ENCODE results near the gene ANKHD1. TPM values are rescaled to one million over a fixed set of nuclear protein-coding genes. Genes with fewer than 3 reads are reported as not detected.

Gene ANKHD1
- total RNA-seq, 1 experiment from 2014 or later = 109 TPM

DNA sequence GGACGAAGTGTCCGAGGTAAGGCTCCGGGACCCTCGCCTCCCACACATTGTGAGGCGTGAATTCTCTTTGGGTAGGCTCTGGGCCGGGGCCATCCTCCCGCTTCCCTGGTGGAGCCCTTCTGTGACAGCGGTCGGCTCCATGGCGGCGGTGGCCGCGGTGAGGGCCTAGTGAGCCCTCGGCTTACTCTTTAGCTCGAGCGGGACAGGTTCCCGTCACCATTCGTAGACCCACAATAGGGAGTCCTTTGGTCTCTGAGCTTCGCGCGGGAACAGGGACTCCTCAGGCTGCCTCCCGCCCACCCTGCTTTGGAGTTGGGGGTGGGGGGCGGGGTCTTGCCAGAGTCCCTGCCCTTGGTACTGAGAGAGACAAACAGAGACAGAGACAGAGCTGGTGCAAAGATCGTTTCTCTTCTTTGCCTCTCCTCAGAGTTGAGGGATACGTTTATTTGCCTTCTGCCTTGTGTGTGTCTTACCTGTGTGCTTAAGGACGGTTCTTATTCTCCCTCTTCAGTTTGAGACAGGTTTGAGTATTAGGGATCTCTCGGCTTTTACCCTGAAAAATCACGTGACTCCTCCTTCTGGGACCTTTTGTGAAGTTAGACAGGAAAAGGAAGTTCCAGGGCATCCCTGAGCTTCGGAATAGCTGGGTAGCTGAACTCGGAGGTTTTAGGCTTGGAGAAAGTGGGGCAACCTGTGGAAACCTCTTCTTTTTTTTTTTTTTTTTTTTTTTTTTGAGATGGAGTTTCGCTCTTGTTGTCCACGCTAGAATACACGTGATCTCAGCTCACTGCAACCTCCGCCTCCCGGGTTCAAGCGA lies 833 bp downstream of the ANKHD1 start:
- H2AFZ ChIP-seq = peak overlapping the region; percentile 70
- peak overlapping the region; percentile 87 for H3K4me2 ChIP-seq
- POLR2A ChIA-PET (ENCODE audit: unreplicated experiment) = interaction anchor here (0.5 to 1.1 kb wide), 2 partner anchors 128 to 245 kb away, joined by 6 to 7 read pairs; partner anchors contain the start of genes IK and NDUFA2

DNA sequence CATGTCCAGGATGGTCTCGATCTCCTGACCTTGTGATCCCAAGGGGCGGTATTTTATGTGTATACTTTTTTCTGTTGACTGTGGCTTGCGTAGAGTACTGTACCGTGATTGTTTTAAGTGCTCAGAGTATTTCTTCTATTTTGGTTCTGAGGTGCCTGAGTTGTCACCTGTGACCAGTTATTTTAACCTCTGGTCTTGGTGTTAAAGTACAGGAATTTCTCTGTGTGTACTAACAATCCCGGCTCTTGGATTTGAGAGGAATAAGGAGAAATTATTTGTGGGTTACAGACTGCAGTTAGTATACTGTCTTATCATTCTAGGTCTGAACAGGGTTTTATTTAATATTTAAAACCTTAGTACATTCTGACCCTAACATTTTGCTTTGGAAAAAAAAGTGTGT lies 2.0 kb downstream of the ANKHD1 start:
- Histone ChIP-seq H3K27ac (no peak overlapping the region), H3K27me3 (ENCODE audit: insufficient read depth, low read depth) (no peaks in the 10 kb centered on the region), H2AFZ (no peak overlapping the region), H3K9me2 (ENCODE audit: insufficient read depth) (no peaks in the 10 kb centered on the region), H3F3A (ENCODE audit: insufficient read depth, low read depth) (peaks cover 29% of the 10 kb centered on the region), H3K36me3 (ENCODE audit: low read depth) (no peaks in the 10 kb centered on the region), H3K4me2 (peak overlapping the region; percentile 87), H3K79me2 (ENCODE audit: low read depth) (peaks cover 83% of the 10 kb centered on the region), H3K4me1 (replicated peaks; ENCODE audit: insufficient read depth) (peaks cover 33% of the 10 kb centered on the region), H3K4me3 (peak overlapping the region; percentile 89; the same call in 1 of the 2 replicates), H4K20me1 (ENCODE audit: insufficient read depth) (peaks cover 55% of the 10 kb centered on the region), H3K9me3 (ENCODE audit: insufficient read depth, low read depth) (no peaks in the 10 kb centered on the region)
- no TSS peak for BruUV-seq (replicated peaks)
- ChIA-PET POLR2A (ENCODE audit: unreplicated experiment) (no interaction called here), CTCF (interaction anchor here (0.6 kb wide), 1 partner anchor 34 kb away, joined by 4 read pairs; no protein-coding TSS in a partner anchor)
- DNase-seq = no peak
- intact Hi-C loops (cut with micrococcal nuclease; ENCODE audit: unreplicated experiment) = no loop called here
- TF ChIP-seq EZH2 (IDR thresholded peaks at IDR 0.05; ENCODE audit: low read depth) (no peak), CTCF (conservative IDR thresholded peaks at IDR 0.05) (no peak)

More for the DNA sequence above, 833 bp downstream of the ANKHD1 start:
- Histone ChIP-seq H3K9me3 (ENCODE audit: insufficient read depth, low read depth) (no peaks in the 10 kb centered on the region), H3K79me2 (ENCODE audit: low read depth) (peaks cover 73% of the 10 kb centered on the region), H3K27me3 (ENCODE audit: insufficient read depth, low read depth) (no peaks in the 10 kb centered on the region), H3K4me1 (replicated peaks; ENCODE audit: insufficient read depth) (peaks cover 36% of the 10 kb centered on the region), H3K36me3 (ENCODE audit: low read depth) (no peaks in the 10 kb centered on the region), H3K4me3 (peak overlapping the region; percentile 89), H3K27ac (peak overlapping the region; percentile 53), H3K9me2 (ENCODE audit: insufficient read depth) (no peaks in the 10 kb centered on the region), H4K20me1 (ENCODE audit: insufficient read depth) (peaks cover 44% of the 10 kb centered on the region), H3F3A (ENCODE audit: insufficient read depth, low read depth) (peaks cover 28% of the 10 kb centered on the region)
- intact Hi-C loops (cut with micrococcal nuclease; ENCODE audit: unreplicated experiment) = no loop called here
- TSS peak; percentile 28 for BruUV-seq (replicated peaks)
- DNase-seq = peak; percentile 44 to 65
- CTCF ChIA-PET = interaction anchor here (0.7 kb wide), 1 partner anchor 163 kb away, joined by 6 read pairs; no protein-coding TSS in a partner anchor
- TF ChIP-seq CTCF (conservative IDR thresholded peaks at IDR 0.05) = no peak
- no peak for TF ChIP-seq EZH2 (IDR thresholded peaks at IDR 0.05; ENCODE audit: low read depth)

GRCh38 chr5:140408750-140409241 lies 7.2 kb downstream of the ANKHD1 start:
- intact Hi-C loops (cut with micrococcal nuclease; ENCODE audit: unreplicated experiment) = no loop called here
- Histone ChIP-seq H2AFZ (no peak overlapping the region), H4K20me1 (ENCODE audit: insufficient read depth) (peaks cover 96% of the 10 kb centered on the region), H3K79me2 (ENCODE audit: low read depth) (peaks cover 100% of the 10 kb centered on the region), H3K27me3 (ENCODE audit: insufficient read depth, low read depth) (no peaks in the 10 kb centered on the region), H3K27ac (peak overlapping the region; percentile 43), H3K4me1 (replicated peaks; ENCODE audit: insufficient read depth) (peaks cover 19% of the 10 kb centered on the region), H3K4me3 (no peak overlapping the region), H3K36me3 (ENCODE audit: low read depth) (no peaks in the 10 kb centered on the region), H3F3A (ENCODE audit: insufficient read depth, low read depth) (peaks cover 29% of the 10 kb centered on the region), H3K4me2 (peak overlapping the region; percentile 46), H3K9me3 (ENCODE audit: insufficient read depth, low read depth) (no peaks in the 10 kb centered on the region), H3K9me2 (ENCODE audit: insufficient read depth) (no peaks in the 10 kb centered on the region)
- no TSS peak for BruUV-seq (replicated peaks)
- DNase-seq = peak in 1 of 2 experiments; percentile 75
- no peak for TF ChIP-seq EZH2 (IDR thresholded peaks at IDR 0.05; ENCODE audit: low read depth)
- 0 out of 2 replicates have a peak, but pooled peaks have one; percentile 9 for TF ChIP-seq CTCF (conservative IDR thresholded peaks at IDR 0.05)
- CTCF ChIA-PET = no interaction called here
- POLR2A ChIA-PET (ENCODE audit: unreplicated experiment) = no interaction called here
